HG03097 (cell line): ENCODE data around the gene PRKCZ.

ENCODE experiments used
- ATAC-seq: cut with Tn5 transposase; IDR thresholded peaks from one replicate; pipeline ENCODE4 v1.9.1; 2021; ENCODE audit not compliant: unreplicated experiment, low FRiP score

PRKCZ gene

DNA sequence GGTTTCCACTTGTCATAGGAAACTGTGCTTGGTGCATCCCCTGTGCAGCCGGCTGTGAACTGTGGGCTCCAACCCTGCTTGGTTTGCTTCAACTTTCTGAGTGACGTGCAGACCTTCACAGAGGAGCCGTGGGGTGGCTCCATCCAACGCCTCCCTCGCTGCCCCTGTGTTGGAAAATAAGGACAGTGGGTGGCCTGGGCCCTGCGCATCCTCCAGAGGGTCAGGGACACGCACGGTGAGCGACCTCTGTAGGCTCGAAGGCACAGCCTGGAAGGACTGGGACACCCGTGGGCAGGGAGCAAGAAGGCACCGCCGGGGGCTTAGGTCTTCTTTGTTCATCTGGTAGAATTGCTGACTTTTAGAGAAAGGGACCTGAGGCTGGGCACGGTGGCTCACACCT, 150.9 kb downstream of the PRKCZ start:
- no peak for ATAC-seq

- ATAC-seq: no peak
These were observed 151.9 kb downstream of the PRKCZ start for GRCh38 chr1:2202008-2202575.

GRCh38 chr1:2202843-2203601, 152.8 kb downstream of the PRKCZ start:
- no peak for ATAC-seq

GRCh38 chr1:2203671-2204414, 153.6 kb downstream of the PRKCZ start:
- no peak for ATAC-seq

- ATAC-seq: no peak
These were observed 154.4 kb downstream of the PRKCZ start for GRCh38 chr1:2204415-2205190.

DNA sequence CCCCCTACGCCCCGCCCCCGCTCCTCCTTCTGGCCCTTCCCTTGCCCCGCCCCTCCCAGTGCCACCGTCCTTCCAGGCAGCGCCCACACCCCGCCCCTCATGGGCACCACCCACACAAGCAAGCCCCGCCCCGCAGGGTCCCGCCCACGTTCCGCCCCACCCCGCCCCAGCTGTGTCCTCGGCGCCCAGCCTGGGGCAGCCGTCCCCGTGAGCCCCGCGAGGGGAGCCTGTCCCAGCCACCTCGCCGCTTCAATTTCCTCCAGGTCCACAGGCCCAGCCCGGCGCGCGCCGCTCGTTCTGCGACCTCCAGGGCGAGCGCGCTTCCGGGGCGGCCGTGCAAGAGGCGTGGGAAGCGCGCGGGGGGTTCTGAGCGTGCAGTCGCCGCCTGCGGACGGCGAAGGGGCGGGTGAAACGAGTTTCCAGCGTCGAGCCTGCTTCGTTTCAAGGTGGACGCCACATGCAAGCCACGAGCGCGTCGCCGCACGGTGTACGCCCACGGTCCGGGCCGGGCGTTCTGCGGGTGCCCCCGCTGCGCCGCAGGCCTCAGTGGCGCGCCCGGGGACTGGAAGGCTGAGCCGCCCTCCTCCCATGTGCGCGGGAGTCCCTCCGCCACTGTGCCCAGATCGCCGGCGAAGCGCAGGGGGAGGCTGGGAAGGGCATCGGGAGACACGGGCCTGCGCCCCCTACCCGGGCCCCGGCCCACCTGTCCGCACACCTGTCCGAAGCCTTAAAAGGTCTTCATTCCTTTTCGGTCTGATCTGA, 155.2 kb downstream of the PRKCZ start:
- ATAC-seq: peak; percentile 50

- ATAC-seq: no peak
These were observed 156.7 kb downstream of the PRKCZ start for GRCh38 chr1:2206813-2207487.

GRCh38 chr1:2208309-2209239, 158.4 kb downstream of the PRKCZ start:
- no peak for ATAC-seq

DNA sequence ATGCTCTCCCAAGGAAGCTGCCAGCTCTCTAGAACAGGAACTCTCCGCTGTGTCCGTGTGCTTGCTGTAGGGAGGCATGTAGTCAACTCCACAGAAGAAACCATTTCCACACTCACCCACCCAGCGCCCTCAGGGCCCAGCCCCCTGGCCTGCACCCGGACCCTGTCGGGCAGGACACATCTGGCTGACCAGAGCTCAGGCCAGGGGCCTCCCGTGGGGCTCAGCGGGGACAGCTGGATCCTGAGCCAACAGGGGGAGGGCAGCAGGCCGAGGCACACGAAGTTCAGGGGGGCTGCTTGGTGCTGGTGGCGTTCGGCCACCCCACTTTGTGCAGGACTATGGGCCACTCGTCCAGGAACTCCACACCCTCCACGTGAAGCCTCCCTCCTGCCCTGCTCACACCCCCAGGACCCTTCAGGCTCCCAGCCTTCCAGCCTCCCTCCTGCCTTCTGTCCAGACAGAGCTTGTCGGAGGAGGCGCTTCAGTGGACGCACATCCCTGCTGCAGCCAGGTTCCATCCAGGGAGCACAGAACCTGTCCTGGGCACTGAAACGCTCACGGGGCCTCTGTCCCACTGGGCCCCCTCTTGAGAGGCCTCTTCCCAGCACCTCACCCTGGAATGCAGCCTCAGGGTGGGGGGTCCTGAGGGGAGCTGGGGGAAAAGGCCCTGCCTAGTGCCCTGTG, 159.3 kb downstream of the PRKCZ start:
- no peak for ATAC-seq

DNA sequence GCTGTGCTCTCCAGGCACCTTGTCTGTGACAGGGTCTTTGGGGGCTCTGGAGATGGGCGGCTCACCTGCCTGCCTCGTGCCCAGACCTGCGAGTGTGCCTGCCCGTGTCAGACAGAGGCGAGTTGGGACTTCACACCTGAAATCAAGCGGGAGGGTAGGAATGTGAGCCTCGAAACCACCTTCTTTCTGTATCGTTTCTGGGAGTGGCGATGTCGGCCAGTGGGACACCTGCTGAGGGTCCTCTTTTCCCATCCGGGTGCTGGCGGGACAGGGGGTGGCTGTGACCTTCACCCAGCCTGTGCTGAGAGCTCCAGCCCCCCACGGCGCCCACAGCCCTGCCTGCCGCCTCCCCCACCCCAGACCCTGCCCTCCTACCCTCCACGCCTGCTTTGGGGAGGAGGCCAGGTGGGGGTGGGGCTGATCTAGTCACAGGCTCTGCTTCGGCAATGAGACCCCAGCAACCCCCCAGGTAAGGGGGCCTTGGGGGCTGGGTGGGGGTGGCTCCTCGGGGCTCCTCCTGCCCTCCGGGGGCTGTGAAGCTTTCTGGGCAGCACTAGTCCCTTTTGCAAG, 160.0 kb downstream of the PRKCZ start:
- no peak for ATAC-seq

- no peak for ATAC-seq
These were observed 160.6 kb downstream of the PRKCZ start for GRCh38 chr1:2210786-2211185.

DNA sequence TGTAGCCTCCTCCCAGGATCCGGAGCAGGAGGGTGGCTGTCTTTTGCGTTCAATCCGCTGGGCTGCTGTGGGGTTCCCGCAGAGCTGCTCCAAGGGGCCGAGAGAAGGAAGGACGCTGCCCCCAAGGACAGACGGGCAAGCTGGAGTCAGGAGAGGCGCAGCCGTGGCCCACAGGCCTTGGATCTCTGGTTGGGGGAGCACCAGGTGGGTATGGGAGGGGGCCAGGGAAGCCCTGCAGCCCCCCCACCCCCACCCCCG, 162.0 kb downstream of the PRKCZ start:
- no peak for ATAC-seq

- ATAC-seq: no peak
These were observed 162.6 kb downstream of the PRKCZ start for GRCh38 chr1:2212532-2213491.

DNA sequence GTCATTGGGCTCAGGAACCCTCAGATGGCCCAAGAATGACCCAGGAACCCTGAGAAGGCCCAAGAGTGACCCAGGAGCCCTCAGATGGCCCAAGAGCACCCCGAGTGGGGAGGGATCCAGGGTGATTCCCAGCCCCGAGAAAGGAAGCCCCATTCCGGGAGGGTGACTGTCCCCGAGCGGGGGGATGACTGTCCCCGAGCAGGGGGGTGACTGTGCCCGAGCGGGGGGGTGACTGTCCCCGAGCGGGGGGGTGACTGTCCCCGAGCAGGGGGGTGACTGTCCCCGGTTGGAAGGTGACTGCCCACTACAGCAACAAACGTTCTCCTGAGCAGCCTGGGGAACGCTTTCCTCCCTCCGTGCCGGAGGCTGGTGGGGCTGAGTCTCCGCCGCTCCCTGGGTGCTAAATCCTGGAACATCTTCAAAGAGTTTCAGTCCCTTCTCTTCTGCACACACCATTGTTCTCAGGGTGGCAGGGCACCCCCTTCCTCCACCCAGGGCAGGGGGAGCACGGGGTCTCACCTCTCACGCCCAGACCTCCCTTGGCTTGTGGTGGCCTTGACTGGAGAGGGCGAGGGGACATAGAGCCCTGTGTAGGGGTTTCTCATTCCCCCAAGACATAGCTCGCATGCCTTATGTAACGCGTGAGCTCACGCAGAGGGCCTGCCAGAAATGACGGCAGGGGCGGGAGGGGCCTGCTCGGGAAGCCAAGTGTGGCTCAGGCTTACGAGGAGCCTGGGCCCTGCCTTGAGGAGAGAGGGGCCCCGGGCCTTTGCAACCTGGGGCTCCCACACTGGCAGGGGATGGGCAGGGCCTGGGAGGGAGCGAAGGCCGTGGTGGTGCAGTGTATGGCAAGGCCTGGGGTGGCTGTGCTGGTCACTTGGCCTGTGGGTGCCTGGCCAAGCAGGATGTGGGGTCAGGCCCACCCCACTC, 163.6 kb downstream of the PRKCZ start:
- no peak for ATAC-seq

GRCh38 chr1:2214541-2215241, 164.5 kb downstream of the PRKCZ start:
- no peak for ATAC-seq
